Naive thymus-derived CD8-positive, alpha-beta T cell (primary cell): ENCODE data around the gene MACROD2. TPM values are rescaled to one million over a fixed set of nuclear protein-coding genes. Genes with fewer than 3 reads are reported as not detected.

Experiments
- ATAC-seq, 2 donors: fragments of 150-1000 bp; cut with Tn5 transposase in 1 of 2; sonication (Bioruptor Pico), chemical (Tn5 transposase) in 1 of 2; 1 replicate in 1 of 2; 2 replicates in 1 of 2; pipeline ENCODE4 v1.10.0; 2021; ENCODE audit warnings: mild to moderate bottlenecking in 2 of 2, moderate library complexity in 2 of 2
- POLR2A ChIA-PET: fragments of 350-600 bp; sonication (Branson Sonifier 250); formaldehyde crosslinking; loops from one replicate; lab custom pipeline; 2021; ENCODE audit warnings: antibody characterized with exemption; lab: Charles Lee
- DNase-seq, 10 donors: peaks; one replicate each; pipeline versions ENCODE4 v3.0.0 to v3.0.0-alpha.2; 2020 to 2022
- H3K27ac Mint-ChIP-seq, 10 donors: one replicate each; pipeline ENCODE4 v1.8.0; 2020 to 2022; ENCODE audit warnings: mild to moderate bottlenecking in 10 of 10, mixed read lengths in 10 of 10, moderate library complexity in 4 of 10, inconsistent platforms in 1 of 10
- H3K27me3 Mint-ChIP-seq, 5 donors: one replicate each; pipeline ENCODE4 v1.8.0; 2021 to 2022; ENCODE audit warnings: mixed read lengths in 5 of 5
- H3K36me3 Mint-ChIP-seq, 3 donors: one replicate each; pipeline ENCODE4 v1.8.0; 2020 to 2022; ENCODE audit warnings: mixed read lengths in 3 of 3, mild to moderate bottlenecking in 2 of 3, inconsistent platforms in 1 of 3
- H3K4me1 Mint-ChIP-seq, 4 donors: one replicate each; pipeline ENCODE4 v1.8.0; 2021 to 2022; ENCODE audit warnings: mixed read lengths in 4 of 4
- H3K4me3 Mint-ChIP-seq, 10 donors: one replicate each; pipeline ENCODE4 v1.8.0; 2020 to 2022; ENCODE audit warnings: mild to moderate bottlenecking in 10 of 10, mixed read lengths in 10 of 10, moderate library complexity in 6 of 10, inconsistent platforms in 1 of 10
- H3K9me3 Mint-ChIP-seq, 9 donors: one replicate each; pipeline ENCODE4 v1.8.0; 2020 to 2022; ENCODE audit warnings: mixed read lengths in 9 of 9, mild to moderate bottlenecking in 3 of 9, inconsistent platforms in 1 of 9, moderate library complexity in 1 of 9
- polyA plus RNA-seq, 3 donors: library from polyadenylated mRNA; unstranded; fragments of 300-500 nt; fragmentation: Illumina TruSeq; gene quantifications; one replicate each; pipeline ENCODE4 v1.2.3, GENCODE V29; 2021
- total RNA-seq, 8 experiments: library from RNA in 2 of 8; stranded (reverse) in 2 of 8; gene quantifications; one replicate each; pipeline ENCODE4 v1.2.3 and lab custom pipeline; 2021 to 2026

MACROD2 gene
- total and polyA plus RNA-seq, 5 experiments from 2014 or later = 0.18 to 1.1 (median 0.60) TPM; not detected in 2

DNA sequence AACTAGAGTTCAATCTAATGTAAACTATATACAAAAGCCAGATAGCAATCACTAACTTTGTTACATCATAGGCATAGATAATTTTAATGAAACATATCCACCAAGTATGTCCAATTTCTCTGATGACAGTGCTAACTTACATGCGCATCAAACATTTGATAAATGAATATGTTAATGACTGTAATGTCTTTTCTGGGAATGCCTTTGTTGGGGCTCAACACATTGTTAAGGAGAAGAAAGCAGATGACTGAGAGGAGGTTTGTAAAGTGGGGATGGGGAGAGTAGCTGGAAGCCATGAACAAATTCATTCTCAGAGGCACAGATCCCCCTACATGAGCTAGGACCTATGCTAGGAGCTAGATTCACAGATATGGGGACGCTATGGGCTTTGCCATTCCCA, 1627.9 kb downstream of the MACROD2 start:
- no peak for ATAC-seq
- Mint-ChIP-seq H3K36me3 (no peaks in the 10 kb centered on the region), H3K9me3 (peaks cover 0 to 20% (median 6%) of the 10 kb centered on the region in 9 donors), H3K4me3 (no peak overlapping the region), H3K27ac (no peak overlapping the region), H3K27me3 (no peaks in the 10 kb centered on the region), H3K4me1 (no peaks in the 10 kb centered on the region)
- DNase-seq = no peak
- POLR2A ChIA-PET = no interaction called here

DNA sequence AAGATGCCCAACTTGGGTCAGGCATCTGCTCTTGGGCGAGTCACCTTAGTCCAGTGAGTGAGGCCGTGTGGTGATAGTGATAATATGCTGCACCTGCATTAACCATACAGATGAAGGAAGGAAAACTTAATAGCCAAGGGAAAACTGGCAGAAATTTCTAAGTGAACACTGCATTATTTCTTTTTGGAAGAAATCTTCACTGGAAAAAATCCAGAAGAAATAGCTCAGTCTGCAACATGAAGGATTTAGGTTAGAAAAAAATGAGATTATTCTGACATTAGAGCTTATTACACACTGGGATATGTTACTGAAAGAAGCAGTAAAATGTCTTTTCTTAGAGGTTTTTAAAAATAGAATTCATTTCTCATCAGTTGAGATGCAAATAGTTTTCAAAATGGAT, 1630.7 kb downstream of the MACROD2 start:
- no peak overlapping the region for H3K4me3 Mint-ChIP-seq
- ATAC-seq (no peak), DNase-seq (no peak)
- H3K36me3 Mint-ChIP-seq = no peaks in the 10 kb centered on the region
- H3K4me1 Mint-ChIP-seq = no peaks in the 10 kb centered on the region
- POLR2A ChIA-PET = no interaction called here
- no peaks in the 10 kb centered on the region for H3K27me3 Mint-ChIP-seq
- peaks cover 0 to 30% (median 6%) of the 10 kb centered on the region in 9 donors for H3K9me3 Mint-ChIP-seq
- H3K27ac Mint-ChIP-seq = no peak overlapping the region

DNA sequence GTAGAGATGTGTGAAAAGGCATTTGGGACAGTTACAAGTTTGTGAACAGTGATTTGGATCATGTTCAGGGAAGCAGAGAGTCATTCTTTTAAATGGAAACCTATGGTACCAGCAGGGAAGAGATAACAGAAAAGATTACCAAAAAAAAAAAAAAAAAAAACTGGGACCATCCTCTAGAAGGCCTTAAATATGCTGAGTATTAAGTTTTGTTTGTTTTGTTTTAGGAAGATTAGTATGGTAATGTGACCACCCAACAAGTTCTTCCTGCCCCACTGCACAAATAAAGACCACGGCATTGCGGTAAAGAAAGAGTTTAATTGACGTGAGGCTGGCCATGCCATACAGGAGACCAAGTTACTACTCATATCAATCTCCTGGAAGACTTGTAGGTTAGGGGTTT, 1631.8 kb downstream of the MACROD2 start:
- Mint-ChIP-seq H3K9me3 (peaks cover 0 to 30% (median 6%) of the 10 kb centered on the region in 9 donors), H3K36me3 (no peaks in the 10 kb centered on the region), H3K27me3 (no peaks in the 10 kb centered on the region), H3K4me1 (no peaks in the 10 kb centered on the region), H3K27ac (no peak overlapping the region), H3K4me3 (no peak overlapping the region)
- POLR2A ChIA-PET = no interaction called here
- DNase-seq = no peak
- no peak for ATAC-seq

DNA sequence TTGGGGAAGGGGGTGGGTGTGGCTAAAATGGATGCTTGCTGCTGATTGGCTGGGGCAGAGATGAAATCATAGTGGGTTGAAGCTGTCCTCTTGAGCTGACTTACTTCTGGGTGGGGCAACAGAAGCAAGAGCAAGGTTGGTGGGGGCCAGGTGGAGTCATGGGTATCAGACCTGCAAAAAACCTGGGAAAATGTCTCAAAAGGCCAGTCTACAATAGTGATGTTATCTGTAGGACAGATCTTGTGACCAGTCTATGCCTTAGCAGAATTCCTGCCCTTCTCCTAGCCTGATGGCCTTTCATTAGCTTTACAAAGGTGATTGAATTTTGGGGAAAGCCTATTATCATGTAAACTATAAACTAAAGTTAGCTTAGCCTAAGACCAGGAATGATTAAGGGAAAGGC, 1632.2 kb downstream of the MACROD2 start:
- DNase-seq = no peak
- Mint-ChIP-seq H3K4me1 (no peaks in the 10 kb centered on the region), H3K27ac (no peak overlapping the region), H3K36me3 (no peaks in the 10 kb centered on the region), H3K9me3 (peaks cover 0 to 30% (median 4%) of the 10 kb centered on the region in 9 donors), H3K4me3 (no peak overlapping the region), H3K27me3 (no peaks in the 10 kb centered on the region)
- POLR2A ChIA-PET = no interaction called here
- no peak for ATAC-seq

DNA sequence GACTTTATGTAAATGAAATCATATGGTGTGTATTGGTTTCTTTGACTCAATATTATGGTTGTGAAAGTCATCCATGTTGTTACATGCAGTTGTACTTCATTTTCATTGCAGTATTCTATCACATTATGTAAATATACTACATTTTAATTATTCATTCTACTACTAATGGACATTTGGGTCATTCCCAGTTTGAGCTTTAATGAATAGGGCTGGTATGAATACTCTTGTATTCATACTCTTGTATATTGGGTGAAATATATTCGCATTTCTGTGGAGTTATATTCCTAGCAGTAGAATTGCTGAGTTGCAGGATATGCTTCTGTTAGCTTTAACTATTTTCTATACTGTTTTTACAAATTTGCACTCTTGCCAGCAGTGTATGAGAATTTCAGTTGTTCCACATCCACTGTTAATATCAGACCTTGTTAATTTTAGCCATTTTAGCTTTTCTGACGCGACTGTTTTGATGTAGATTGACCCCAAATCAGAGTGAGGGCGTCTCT, 1633.6 kb downstream of the MACROD2 start:
- DNase-seq (no peak), ATAC-seq (no peak)
- H3K4me1 Mint-ChIP-seq = no peaks in the 10 kb centered on the region
- no peak overlapping the region for H3K27ac Mint-ChIP-seq
- no peaks in the 10 kb centered on the region for H3K36me3 Mint-ChIP-seq
- POLR2A ChIA-PET = no interaction called here
- H3K9me3 Mint-ChIP-seq = peaks cover 0 to 30% (median 5%) of the 10 kb centered on the region in 9 donors
- H3K27me3 Mint-ChIP-seq = no peaks in the 10 kb centered on the region
- H3K4me3 Mint-ChIP-seq = no peak overlapping the region

DNA sequence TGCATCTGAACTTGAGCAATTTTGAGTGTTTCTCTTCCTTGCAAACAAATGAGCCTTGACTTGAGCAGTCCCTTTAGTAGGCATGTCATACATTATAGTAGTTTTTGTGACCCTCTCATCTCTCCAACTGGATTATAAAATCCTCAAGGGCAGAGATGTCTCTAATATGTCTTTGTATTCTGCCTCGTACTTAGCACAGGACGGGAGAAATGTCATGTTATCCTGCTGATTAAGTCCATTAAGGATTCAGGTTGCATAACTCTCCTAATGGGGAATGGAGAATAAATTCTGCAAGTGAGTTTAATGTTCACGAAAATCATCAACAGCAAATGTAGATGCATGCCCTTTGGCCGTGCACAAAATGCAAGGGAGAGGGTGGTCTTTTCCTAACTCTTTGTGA, 1635.0 kb downstream of the MACROD2 start:
- no peak overlapping the region for H3K27ac Mint-ChIP-seq
- no peaks in the 10 kb centered on the region for H3K4me1 Mint-ChIP-seq
- ATAC-seq = no peak
- POLR2A ChIA-PET = no interaction called here
- H3K36me3 Mint-ChIP-seq = no peaks in the 10 kb centered on the region
- H3K27me3 Mint-ChIP-seq = no peaks in the 10 kb centered on the region
- DNase-seq = no peak
- H3K9me3 Mint-ChIP-seq = peaks cover 0 to 30% (median 7%) of the 10 kb centered on the region in 9 donors
- H3K4me3 Mint-ChIP-seq = no peak overlapping the region

DNA sequence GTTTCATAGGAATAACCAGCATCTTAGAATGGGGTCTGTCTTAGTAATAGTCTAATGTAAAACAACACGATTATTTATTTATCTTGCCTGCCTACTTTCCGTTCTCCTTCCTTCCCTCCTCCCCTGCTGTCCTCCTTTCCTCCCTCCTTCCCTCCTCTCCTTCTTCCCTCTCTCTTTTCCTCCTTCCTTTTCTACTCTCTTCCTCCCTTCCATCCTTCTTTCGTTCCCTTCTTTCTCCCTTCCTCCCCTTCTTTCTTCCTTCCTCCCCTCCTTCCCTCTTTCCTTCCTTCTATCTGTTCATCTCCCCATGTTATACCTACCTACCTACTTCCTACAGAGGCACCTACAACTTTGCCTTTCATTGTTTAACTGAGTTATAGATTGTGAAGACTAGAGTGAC, 1637.4 kb downstream of the MACROD2 start:
- peaks cover 0 to 15% (median 4%) of the 10 kb centered on the region in 9 donors for H3K9me3 Mint-ChIP-seq
- H3K4me1 Mint-ChIP-seq = no peaks in the 10 kb centered on the region
- ATAC-seq (no peak), DNase-seq (no peak)
- H3K27ac Mint-ChIP-seq = no peak overlapping the region
- H3K4me3 Mint-ChIP-seq = no peak overlapping the region
- H3K27me3 Mint-ChIP-seq = no peaks in the 10 kb centered on the region
- POLR2A ChIA-PET = no interaction called here
- H3K36me3 Mint-ChIP-seq = no peaks in the 10 kb centered on the region

DNA sequence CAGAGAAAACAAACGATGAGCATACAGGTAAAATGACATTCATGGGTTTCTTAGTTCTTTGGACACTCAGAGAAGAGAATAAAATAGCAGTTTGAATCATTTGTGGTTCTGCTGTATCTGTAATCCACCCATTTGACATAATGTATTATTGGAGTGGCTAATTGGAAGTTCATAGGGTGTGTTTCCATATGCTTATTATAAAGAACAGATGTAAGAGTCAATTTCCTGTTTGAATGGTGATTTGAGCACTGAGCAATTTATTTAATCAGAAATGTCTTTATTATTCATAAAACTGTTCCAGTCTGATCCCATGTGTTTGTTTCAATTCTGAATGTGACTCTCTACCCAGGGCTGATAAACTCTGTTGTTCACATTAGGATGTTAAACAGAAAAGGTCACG, 1638.8 kb downstream of the MACROD2 start:
- ATAC-seq (no peak), DNase-seq (no peak)
- Mint-ChIP-seq H3K9me3 (peaks cover 2 to 12% (median 5%) of the 10 kb centered on the region in 9 donors), H3K4me3 (no peak overlapping the region), H3K27ac (no peak overlapping the region), H3K36me3 (no peaks in the 10 kb centered on the region), H3K27me3 (no peaks in the 10 kb centered on the region), H3K4me1 (no peaks in the 10 kb centered on the region)
- POLR2A ChIA-PET = no interaction called here

DNA sequence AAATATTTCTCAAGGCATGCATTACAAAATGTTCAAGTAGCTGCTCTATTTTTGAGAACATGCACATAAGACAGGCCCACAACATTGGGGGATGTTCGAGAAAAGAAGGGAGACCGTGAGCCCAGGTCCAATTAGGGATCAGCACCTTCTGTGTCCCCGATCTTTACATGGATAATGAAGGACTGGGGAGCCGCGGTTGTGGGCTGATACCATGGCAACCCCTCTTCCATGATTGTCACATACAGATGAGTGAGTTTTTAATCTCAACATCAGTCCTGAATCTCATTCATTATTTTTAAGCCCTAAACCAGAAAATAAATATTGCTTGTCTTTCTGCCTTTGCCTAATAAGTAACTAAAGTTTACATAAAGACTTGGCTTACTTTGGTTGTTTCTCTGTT, 1642.2 kb downstream of the MACROD2 start:
- no peak overlapping the region for H3K4me3 Mint-ChIP-seq
- no peaks in the 10 kb centered on the region for H3K27me3 Mint-ChIP-seq
- no peaks in the 10 kb centered on the region for H3K36me3 Mint-ChIP-seq
- H3K4me1 Mint-ChIP-seq = no peaks in the 10 kb centered on the region
- ATAC-seq = no peak
- POLR2A ChIA-PET = no interaction called here
- DNase-seq = no peak
- H3K9me3 Mint-ChIP-seq = peaks cover 0 to 11% (median 6%) of the 10 kb centered on the region in 9 donors
- H3K27ac Mint-ChIP-seq = no peak overlapping the region

DNA sequence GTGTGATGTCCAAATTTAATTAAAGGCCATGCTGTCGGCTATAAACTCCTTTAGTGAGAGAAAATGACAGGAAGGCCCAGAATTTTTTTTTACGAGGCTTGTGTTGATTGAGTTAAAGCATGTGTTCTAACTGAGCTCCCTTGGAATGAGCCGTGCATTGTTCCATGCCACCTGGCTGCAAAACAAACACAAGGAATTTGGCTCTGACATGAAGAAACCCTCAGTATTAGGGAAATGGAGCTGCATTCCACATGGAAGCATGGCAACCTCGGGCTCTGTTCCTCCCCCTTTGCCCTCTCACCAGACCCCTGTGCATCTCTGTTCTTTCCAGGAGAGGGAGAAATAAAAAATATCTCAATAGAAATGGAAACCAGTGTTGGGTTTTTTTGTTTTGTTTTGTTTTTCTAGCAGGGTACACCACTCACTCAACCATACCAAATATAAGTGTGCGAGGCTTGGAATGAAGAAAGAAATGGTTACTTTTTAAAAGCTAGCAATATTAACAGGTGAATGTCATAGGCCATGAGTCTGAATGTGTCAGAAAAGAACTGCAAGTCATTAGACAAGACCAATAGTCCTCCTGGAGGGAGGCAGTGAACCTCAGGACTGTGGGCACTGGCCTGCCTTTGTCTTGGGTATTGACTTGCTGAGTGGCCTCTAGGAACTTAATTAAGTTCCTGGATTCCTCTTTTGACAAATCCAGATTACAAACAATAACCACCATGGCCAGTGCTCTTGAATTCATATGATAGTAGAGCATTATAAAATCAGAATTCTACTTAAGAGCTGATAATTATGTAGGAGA, 1642.8 kb downstream of the MACROD2 start:
- H3K27me3 Mint-ChIP-seq = no peaks in the 10 kb centered on the region
- no peaks in the 10 kb centered on the region for H3K36me3 Mint-ChIP-seq
- H3K9me3 Mint-ChIP-seq = peaks cover 0 to 12% (median 8%) of the 10 kb centered on the region in 9 donors
- POLR2A ChIA-PET = no interaction called here
- H3K4me3 Mint-ChIP-seq = no peak overlapping the region
- no peak for ATAC-seq
- no peak overlapping the region for H3K27ac Mint-ChIP-seq
- no peak for DNase-seq
- H3K4me1 Mint-ChIP-seq = no peaks in the 10 kb centered on the region

DNA sequence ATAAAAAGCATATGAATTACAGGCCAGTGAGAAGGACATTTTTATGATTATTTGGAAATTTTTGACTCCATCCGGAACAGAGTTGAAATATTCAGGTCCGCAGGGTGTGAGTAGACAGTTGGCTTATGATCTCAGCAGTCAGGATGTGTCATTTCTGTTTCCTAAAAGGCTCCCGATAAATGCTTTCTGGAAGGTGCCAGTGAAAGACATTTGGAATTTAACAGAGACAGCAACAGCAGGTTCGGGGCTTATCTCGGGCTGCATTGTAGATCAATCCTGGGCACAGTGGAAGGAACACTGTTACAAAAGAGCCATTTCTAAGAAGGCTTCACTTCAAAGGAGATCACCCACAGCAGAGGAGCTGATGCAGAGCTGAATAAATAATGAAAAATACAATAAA, 1643.5 kb downstream of the MACROD2 start:
- Mint-ChIP-seq H3K27me3 (no peaks in the 10 kb centered on the region), H3K36me3 (no peaks in the 10 kb centered on the region), H3K4me3 (no peak overlapping the region), H3K4me1 (no peaks in the 10 kb centered on the region), H3K9me3 (peaks cover 0 to 17% (median 8%) of the 10 kb centered on the region in 9 donors), H3K27ac (no peak overlapping the region)
- ATAC-seq (no peak), DNase-seq (no peak)
- POLR2A ChIA-PET = no interaction called here

DNA sequence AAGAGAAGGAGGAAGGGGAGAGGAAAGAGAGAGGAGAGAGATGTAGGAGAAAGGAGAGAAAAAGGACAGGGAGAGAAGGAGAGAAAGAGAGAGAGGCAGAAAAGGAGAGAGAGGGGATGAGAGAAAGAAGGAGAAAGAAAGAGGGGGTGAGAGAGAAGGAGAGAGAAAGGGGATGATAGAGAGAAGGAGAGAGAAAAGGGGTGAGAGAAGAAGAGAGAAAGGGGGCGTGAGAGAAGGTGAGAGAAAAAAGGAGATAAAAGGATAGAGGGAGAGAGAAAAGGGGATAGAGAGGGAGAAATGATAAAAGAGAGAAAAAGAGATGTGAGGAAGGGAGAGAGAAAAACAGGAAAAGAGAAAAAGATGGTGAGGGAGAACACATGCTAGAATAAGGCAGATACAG, 1644.5 kb downstream of the MACROD2 start:
- no peak for ATAC-seq

DNA sequence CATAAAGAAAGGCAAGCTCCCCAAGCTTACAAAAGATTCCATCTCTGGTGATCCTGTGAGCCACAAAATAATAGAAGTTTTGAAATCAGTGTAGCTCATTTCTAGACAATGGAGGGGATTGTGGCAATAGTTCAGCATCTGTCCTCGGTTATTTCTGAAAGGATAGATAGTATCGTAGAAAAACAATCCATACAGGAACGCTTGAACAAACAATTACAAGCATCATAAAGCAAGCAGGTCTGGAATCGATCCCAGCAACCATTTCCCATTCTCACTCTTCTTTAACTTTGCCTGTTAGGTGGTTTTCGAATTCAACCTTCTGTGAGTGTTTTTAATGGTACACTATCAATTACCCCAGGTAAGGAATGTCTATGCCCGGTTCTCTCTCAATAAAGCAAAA, 1646.8 kb downstream of the MACROD2 start:
- no peaks in the 10 kb centered on the region for H3K36me3 Mint-ChIP-seq
- no peak overlapping the region for H3K27ac Mint-ChIP-seq
- H3K4me1 Mint-ChIP-seq = no peaks in the 10 kb centered on the region
- DNase-seq (no peak), ATAC-seq (no peak)
- H3K9me3 Mint-ChIP-seq = peaks cover 0 to 26% (median 2%) of the 10 kb centered on the region in 9 donors
- no peak overlapping the region for H3K4me3 Mint-ChIP-seq
- POLR2A ChIA-PET = no interaction called here
- no peaks in the 10 kb centered on the region for H3K27me3 Mint-ChIP-seq

More for the DNA sequence above, 1644.5 kb downstream of the MACROD2 start:
- POLR2A ChIA-PET = no interaction called here
- Mint-ChIP-seq H3K4me1 (no peaks in the 10 kb centered on the region), H3K27me3 (no peaks in the 10 kb centered on the region), H3K9me3 (peaks cover 0 to 17% (median 3%) of the 10 kb centered on the region in 9 donors), H3K27ac (no peak overlapping the region), H3K36me3 (no peaks in the 10 kb centered on the region), H3K4me3 (no peak overlapping the region)
- no peak for DNase-seq

DNA sequence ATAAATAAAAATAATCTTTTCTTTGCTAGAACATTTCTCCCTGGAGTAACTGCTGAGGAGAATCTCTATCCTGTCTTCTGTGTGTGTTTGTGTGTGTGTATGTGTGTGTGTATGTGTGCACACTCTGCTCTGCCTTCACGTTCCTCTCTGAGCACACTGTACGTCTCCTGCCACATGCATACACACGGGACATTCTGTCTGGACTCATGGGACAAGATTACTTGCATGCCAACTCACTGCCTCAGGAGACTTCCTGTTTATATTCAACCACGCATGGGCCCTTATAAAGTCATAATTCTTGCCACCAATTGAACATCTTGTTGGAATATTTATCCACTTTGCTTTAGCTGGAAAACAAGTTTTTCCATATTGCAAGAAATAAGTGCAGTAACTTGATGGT, 1647.4 kb downstream of the MACROD2 start:
- ATAC-seq = no peak
- Mint-ChIP-seq H3K4me1 (no peaks in the 10 kb centered on the region), H3K4me3 (no peak overlapping the region), H3K9me3 (peaks cover 0 to 27% (median 2%) of the 10 kb centered on the region in 9 donors), H3K36me3 (no peaks in the 10 kb centered on the region), H3K27me3 (no peaks in the 10 kb centered on the region), H3K27ac (no peak overlapping the region)
- DNase-seq = no peak
- POLR2A ChIA-PET = no interaction called here
